Prostate gland (tissue), 2 donors: Measurements from ENCODE around the gene PPM1L.

Experiments used
- POLR2A ChIP-seq: fragments of 450-650 bp; IDR thresholded peaks from one replicate; pipeline ENCODE4 v1.6.1; 2016; ENCODE audit warnings: antibody characterized with exemption, mild to moderate bottlenecking
- TF ChIP-seq, protein P1 (sequence below), 4 experiments: fragments of 200-600 bp in 2 of 4; fragments of 450-650 bp in 2 of 4; sonication (generic) in 2 of 4; IDR thresholded peaks; 1 replicate in 3 of 4; 2 replicates in 1 of 4; pipeline ENCODE4 v1.5.1; 2016 to 2019; ENCODE audit warnings: antibody characterized with exemption in 4 of 4, mild to moderate bottlenecking in 2 of 4, moderate library complexity in 2 of 4

DNA sequence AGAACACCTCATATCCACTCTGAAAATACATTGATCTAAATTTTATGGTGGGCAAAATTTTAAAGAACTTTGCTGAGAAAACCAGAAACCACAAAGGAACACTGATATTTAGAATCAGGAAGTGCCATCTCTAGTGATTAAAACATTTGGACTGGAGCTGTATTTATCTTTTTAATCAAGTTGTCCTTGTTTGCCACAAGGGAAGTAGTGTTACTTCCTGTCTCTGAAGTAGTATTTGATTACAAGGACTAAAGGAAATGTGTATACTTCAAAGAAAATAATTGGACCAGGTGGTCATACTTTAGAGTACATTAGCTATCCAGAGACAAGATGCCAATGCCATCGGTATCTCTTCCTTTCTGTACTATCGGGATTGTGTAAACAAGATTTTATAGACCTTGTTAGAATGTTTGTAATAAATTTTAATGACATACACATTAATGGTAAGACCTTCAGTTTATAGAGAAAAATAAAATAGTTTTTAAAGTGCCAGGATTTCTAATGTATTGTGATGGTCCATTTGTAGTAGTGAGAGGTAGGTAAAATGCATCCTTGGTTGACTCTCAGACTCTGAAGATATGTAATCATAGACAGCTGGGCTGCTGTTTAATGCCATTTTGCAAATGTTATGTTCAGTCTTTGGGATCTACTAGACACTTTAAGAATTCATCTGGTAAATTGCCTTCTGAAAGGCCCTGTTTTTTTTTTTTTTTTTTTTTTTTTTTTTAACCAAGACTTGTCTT, 217.2 kb downstream of the PPM1L start:
- TF ChIP-seq, protein P1, sequence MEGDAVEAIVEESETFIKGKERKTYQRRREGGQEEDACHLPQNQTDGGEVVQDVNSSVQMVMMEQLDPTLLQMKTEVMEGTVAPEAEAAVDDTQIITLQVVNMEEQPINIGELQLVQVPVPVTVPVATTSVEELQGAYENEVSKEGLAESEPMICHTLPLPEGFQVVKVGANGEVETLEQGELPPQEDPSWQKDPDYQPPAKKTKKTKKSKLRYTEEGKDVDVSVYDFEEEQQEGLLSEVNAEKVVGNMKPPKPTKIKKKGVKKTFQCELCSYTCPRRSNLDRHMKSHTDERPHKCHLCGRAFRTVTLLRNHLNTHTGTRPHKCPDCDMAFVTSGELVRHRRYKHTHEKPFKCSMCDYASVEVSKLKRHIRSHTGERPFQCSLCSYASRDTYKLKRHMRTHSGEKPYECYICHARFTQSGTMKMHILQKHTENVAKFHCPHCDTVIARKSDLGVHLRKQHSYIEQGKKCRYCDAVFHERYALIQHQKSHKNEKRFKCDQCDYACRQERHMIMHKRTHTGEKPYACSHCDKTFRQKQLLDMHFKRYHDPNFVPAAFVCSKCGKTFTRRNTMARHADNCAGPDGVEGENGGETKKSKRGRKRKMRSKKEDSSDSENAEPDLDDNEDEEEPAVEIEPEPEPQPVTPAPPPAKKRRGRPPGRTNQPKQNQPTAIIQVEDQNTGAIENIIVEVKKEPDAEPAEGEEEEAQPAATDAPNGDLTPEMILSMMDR (IDR thresholded peaks at IDR 0.05): no peak
- no peak for TF ChIP-seq POLR2A
